Ectodermal cell (in vitro differentiated cells): Measurements from ENCODE around the gene COG1. TPM values are rescaled to one million over a fixed set of nuclear protein-coding genes. Genes with fewer than 3 reads are reported as not detected.
"Not testable (repeated sequence)": the region's sequence is repeated elsewhere in the genome, so short reads cannot be mapped to it uniquely, and the experiment has no call there.

Source experiments
- H3K27ac ChIP-seq: 2 replicates; pipeline ENCODE4 v1.7.0; 2013; ENCODE audit warnings: mild to moderate bottlenecking, low read depth, low read length; ENCODE audit not compliant: insufficient read depth, poor library complexity, severe bottlenecking
- H3K27me3 ChIP-seq: 2 replicates; pipeline ENCODE4 v1.7.0; 2013; ENCODE audit warnings: mild to moderate bottlenecking, low read length; ENCODE audit not compliant: insufficient read depth, control insufficient read depth, poor library complexity, severe bottlenecking
- H3K36me3 ChIP-seq: one replicate; pipeline ENCODE4 v1.7.0; 2013; ENCODE audit warnings: low read length; ENCODE audit not compliant: control insufficient read depth, insufficient read depth
- H3K4me1 ChIP-seq: one replicate; pipeline ENCODE4 v1.7.0; 2013; ENCODE audit warnings: low read length; ENCODE audit not compliant: control insufficient read depth, insufficient read depth
- H3K4me3 ChIP-seq: 2 replicates; pipeline ENCODE4 v1.7.0; 2013; ENCODE audit warnings: low read depth, low read length, control low read depth; ENCODE audit not compliant: insufficient read depth
- H3K9me3 ChIP-seq: 2 replicates; pipeline ENCODE4 v1.7.0; 2013; ENCODE audit warnings: mild to moderate bottlenecking, low read length, moderate library complexity; ENCODE audit not compliant: control insufficient read depth
- WGBS, 2 experiments: methylation state at CpG; one replicate each; pipeline ENCODE4 v1.1.7; 2013; ENCODE audit warnings: missing lambda C conversion rate in 2 of 2; 5-methylcytosine and 5-hydroxymethylcytosine counted together
- polyA plus RNA-seq, 4 experiments: library from polyadenylated mRNA; stranded (reverse); fragments of 50-300 nt; gene quantifications; one replicate each; pipeline ENCODE4 v1.2.3, GENCODE V29; 2013

COG1 gene, protein sequence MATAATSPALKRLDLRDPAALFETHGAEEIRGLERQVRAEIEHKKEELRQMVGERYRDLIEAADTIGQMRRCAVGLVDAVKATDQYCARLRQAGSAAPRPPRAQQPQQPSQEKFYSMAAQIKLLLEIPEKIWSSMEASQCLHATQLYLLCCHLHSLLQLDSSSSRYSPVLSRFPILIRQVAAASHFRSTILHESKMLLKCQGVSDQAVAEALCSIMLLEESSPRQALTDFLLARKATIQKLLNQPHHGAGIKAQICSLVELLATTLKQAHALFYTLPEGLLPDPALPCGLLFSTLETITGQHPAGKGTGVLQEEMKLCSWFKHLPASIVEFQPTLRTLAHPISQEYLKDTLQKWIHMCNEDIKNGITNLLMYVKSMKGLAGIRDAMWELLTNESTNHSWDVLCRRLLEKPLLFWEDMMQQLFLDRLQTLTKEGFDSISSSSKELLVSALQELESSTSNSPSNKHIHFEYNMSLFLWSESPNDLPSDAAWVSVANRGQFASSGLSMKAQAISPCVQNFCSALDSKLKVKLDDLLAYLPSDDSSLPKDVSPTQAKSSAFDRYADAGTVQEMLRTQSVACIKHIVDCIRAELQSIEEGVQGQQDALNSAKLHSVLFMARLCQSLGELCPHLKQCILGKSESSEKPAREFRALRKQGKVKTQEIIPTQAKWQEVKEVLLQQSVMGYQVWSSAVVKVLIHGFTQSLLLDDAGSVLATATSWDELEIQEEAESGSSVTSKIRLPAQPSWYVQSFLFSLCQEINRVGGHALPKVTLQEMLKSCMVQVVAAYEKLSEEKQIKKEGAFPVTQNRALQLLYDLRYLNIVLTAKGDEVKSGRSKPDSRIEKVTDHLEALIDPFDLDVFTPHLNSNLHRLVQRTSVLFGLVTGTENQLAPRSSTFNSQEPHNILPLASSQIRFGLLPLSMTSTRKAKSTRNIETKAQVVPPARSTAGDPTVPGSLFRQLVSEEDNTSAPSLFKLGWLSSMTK
- 22.4 TPM for polyA plus RNA-seq (2013, experiment 1 of 4)
- 33.2 TPM for polyA plus RNA-seq (2013, experiment 2 of 4)
- polyA plus RNA-seq (2013, experiment 3 of 4) = 21.9 TPM
- polyA plus RNA-seq (2013, experiment 4 of 4) = 24.4 TPM

DNA sequence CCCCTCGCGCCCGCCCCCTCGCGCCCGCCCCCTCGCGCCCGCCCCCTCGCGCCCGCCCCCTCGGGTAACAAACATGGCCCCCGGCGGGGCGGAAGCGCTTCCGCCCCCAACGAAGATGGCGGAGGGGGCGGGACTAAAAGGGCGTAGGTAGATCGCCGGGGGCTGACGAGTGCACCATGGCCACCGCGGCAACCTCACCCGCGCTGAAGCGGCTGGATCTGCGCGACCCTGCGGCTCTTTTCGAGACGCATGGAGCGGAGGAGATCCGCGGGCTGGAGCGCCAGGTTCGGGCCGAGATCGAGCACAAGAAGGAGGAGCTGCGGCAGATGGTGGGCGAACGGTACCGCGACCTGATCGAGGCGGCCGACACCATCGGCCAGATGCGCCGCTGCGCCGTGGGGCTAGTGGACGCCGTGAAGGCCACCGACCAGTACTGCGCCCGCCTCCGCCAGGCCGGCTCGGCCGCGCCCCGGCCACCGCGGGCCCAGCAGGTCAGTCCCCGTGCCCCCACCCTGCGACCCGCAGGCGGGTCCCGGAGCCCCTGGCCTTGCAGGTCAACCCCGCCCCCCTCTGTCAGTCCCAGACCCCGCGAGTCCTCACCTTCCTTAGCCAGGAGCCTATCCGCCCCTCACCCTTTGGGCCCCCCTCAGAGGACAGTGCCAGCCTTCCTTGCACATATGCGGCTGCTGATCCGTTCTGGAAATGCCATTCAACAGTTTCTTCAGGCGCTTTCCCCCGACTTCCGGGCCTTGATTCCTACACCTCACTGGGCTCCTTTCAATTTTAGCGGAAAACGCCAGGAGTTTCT is at the start of gene COG1:
TSS of gene COG1 (plus strand) at position 162 of the 808 bp plus-strand sequence. CDS start at position 177, 15 bp downstream.
- WGBS, 2 experiments = 1% methylated on average over 81 of the region's 84 CpGs
- Histone ChIP-seq H3K9me3 (no peaks in the 10 kb centered on the region), H3K36me3 (peaks cover 12% of the 10 kb centered on the region), H3K4me1 (no peaks in the 10 kb centered on the region), H3K27ac (peak within 1 kb of the TSS; percentile 90), H3K4me3 (peak within 1 kb of the TSS; percentile 94), H3K27me3 (no peaks in the 10 kb centered on the region)

DNA sequence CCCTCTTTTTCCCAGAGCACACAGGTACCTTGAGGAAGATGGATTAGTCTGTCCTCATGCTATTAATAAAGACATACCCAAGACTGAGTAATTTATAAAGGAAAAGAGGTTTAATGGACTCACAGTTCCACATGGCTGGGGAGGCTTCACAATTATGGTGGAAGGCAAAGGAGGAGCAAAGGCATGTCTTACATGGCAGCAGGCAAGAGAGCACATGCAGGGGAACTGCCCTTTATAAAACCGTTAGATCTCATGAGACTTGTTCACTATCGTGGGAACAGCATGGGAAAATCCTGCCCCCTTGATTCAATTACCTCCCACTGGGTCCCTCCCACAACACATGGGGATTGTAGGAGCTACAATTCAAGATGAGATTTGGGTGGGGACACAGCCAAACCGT is 48.6 kb upstream of the COG1 start:
- WGBS, 2 experiments = 91 to 93% methylated on average over 3 of the region's 3 CpGs
- H3K27ac ChIP-seq, H3K9me3 ChIP-seq, H3K36me3 ChIP-seq, H3K4me1 ChIP-seq, H3K27me3 ChIP-seq, H3K4me3 ChIP-seq: not testable (repeated sequence)

- H3K27ac ChIP-seq = no peak overlapping the region
- H3K36me3 ChIP-seq = no peaks in the 10 kb centered on the region
- H3K9me3 ChIP-seq = no peaks in the 10 kb centered on the region
- no peak overlapping the region for H3K4me3 ChIP-seq
- H3K27me3 ChIP-seq = no peaks in the 10 kb centered on the region
- WGBS, 2 experiments = 94 to 100% methylated on average over 2 of the region's 2 CpGs
- no peaks in the 10 kb centered on the region for H3K4me1 ChIP-seq
These were observed 47.2 kb upstream of the COG1 start for GRCh38 chr17:73145641-73146040.

DNA sequence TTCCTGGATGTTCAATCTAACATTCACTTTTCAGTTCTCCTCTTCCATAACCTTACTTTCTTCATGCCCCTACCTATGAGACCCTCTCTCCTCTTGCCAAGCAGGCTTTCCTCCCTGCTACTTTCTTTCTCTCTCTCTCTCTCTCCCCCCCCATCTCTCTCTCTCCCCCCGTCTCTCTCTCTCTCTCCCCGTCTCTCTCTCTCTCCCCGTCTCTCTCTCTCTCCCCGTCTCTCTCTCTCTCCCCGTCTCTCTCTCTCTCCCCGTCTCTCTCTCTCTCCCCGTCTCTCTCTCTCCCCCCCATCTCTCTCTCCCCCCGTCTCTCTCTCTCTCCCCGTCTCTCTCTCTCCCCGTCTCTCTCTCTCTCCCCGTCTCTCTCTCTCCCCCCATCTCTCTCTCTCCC is 45.1 kb upstream of the COG1 start:
- not testable (repeated sequence) for H3K27ac ChIP-seq, H3K36me3 ChIP-seq, H3K4me1 ChIP-seq, H3K4me3 ChIP-seq, H3K9me3 ChIP-seq, H3K27me3 ChIP-seq
- WGBS, 2 experiments = 80% methylated on average over 2 of the region's 11 CpGs; no CpG with 5 or more reads in 1 of the 2 experiments

DNA sequence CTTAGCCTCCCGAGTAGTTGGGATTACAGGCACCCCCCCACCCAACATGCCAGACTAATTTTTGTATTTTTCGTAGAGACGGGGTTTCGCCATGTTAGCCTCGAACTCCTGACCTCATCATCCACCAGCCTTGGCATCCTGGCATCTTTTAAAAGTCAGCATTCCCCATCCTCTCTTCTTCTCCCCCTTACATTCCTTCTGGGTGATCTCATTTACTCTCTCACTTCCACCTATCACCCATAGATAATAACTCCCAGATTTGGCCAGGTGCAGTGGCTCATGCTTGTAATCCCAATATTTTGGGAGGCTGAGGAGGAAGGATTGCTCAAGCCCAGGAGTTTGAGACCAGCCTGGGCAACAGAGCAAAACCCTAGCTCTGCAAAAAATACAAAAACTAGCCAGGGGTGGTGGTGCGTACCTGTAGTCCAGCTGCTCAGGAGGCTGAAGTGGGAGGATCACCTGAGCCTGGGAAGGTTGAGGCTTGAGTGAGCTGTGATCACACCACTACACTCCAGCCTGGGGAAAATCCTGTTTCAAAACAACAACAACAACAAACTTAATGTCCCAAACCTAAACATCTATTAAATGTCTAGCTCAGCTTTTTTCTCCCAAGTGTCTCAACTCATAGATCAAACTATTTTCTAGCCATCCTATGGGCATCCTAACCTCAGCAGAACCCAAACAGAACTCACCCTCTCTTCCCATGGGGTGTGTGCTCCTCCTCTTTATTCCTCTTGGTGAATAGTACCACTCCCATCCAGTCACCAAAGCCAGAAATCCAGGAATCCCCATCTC is 44.1 kb upstream of the COG1 start:
- Histone ChIP-seq H3K27ac (no peak overlapping the region), H3K4me3 (no peak overlapping the region), H3K9me3 (no peaks in the 10 kb centered on the region), H3K27me3 (no peaks in the 10 kb centered on the region), H3K4me1 (no peaks in the 10 kb centered on the region), H3K36me3 (no peaks in the 10 kb centered on the region)
- WGBS, 2 experiments = 91 to 93% methylated on average over 6 of the region's 6 CpGs

- H3K27me3 ChIP-seq, H3K36me3 ChIP-seq, H3K27ac ChIP-seq, H3K9me3 ChIP-seq, H3K4me3 ChIP-seq, H3K4me1 ChIP-seq: not testable (repeated sequence)
- WGBS, 2 experiments = 86 to 88% methylated on average over 13 to 14 of the region's 14 CpGs
These were observed 42.1 kb upstream of the COG1 start for GRCh38 chr17:73150622-73151300.

DNA sequence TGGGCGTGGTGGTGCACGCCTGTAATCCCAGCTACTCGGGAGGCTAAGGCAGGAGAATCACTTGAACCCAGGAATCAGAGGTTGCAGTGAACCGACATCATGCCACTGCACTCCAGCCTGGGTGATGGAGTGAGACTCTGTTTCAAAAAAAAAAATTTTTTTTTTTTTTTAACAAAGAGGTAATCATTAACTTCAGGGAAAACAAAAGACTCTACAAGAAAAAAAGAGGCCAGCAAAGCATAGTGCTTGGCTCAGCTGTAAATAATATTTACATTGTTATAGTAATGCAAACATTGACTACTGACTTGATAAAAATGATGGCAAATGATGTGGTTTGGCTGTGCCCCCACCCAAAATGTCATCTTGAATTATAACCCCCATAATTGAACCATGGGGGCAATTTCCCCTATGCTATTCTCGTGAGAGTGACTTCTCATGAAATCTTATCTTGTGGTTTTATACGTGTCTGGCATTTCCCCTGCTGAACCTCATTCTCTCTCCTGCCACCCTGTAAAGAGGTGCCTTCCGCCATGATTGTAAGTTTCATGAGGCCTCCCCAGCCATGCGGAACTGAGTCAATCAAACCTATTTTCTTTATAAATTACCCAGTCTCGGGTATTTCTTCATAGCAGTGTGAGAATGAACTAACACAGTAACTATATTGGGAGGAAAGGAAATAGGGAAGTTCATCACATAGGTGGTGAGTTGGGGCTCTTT is 40.8 kb upstream of the COG1 start:
- peaks cover 21% of the 10 kb centered on the region for H3K4me1 ChIP-seq
- H3K27ac ChIP-seq = no peak overlapping the region
- H3K27me3 ChIP-seq = no peaks in the 10 kb centered on the region
- no peak overlapping the region for H3K4me3 ChIP-seq
- H3K9me3 ChIP-seq = no peaks in the 10 kb centered on the region
- WGBS, 2 experiments = 84 to 87% methylated on average over 9 of the region's 9 CpGs
- no peaks in the 10 kb centered on the region for H3K36me3 ChIP-seq

GRCh38 chr17:73155410-73156165 is 37.3 kb upstream of the COG1 start:
- H3K36me3 ChIP-seq = no peaks in the 10 kb centered on the region
- no peaks in the 10 kb centered on the region for H3K9me3 ChIP-seq
- H3K4me3 ChIP-seq = no peak overlapping the region
- 57 to 59% methylated on average over 15 of the region's 15 CpGs for WGBS, 2 experiments
- no peaks in the 10 kb centered on the region for H3K27me3 ChIP-seq
- no peak overlapping the region for H3K27ac ChIP-seq
- H3K4me1 ChIP-seq = peaks cover 24% of the 10 kb centered on the region
